Glutamatergic neuron (in vitro differentiated cells): ENCODE results near the gene MYOCD. TPM values are rescaled to one million over a fixed set of nuclear protein-coding genes. Genes with fewer than 3 reads are reported as not detected.
"Not testable (repeated sequence)": the region's sequence is repeated elsewhere in the genome, so short reads cannot be mapped to it uniquely, and the experiment has no call there.

Experiments
- DNase-seq: peaks from one replicate; pipeline ENCODE4 v3.0.0; 2022
- H3K27ac Mint-ChIP-seq: one replicate; pipeline ENCODE4 v1.8.0; 2020; ENCODE audit warnings: mild to moderate bottlenecking, mixed read lengths, inconsistent platforms; ENCODE audit not compliant: unreplicated experiment
- H3K27me3 Mint-ChIP-seq: one replicate; pipeline ENCODE4 v1.8.0; 2020; ENCODE audit warnings: mild to moderate bottlenecking, moderate library complexity, mixed read lengths, inconsistent platforms; ENCODE audit not compliant: unreplicated experiment
- H3K36me3 Mint-ChIP-seq: one replicate; pipeline ENCODE4 v1.8.0; 2020; ENCODE audit warnings: mild to moderate bottlenecking, mixed read lengths, inconsistent platforms; ENCODE audit not compliant: unreplicated experiment
- H3K4me1 Mint-ChIP-seq: one replicate; pipeline ENCODE4 v1.8.0; 2020; ENCODE audit warnings: mild to moderate bottlenecking, low read depth, mixed read lengths, inconsistent platforms; ENCODE audit not compliant: unreplicated experiment
- H3K4me3 Mint-ChIP-seq: one replicate; pipeline ENCODE4 v1.8.0; 2020; ENCODE audit warnings: mild to moderate bottlenecking, mixed read lengths, inconsistent platforms; ENCODE audit not compliant: unreplicated experiment
- H3K9me3 Mint-ChIP-seq: one replicate; pipeline ENCODE4 v1.8.0; 2020; ENCODE audit warnings: mild to moderate bottlenecking, moderate library complexity, mixed read lengths, inconsistent platforms; ENCODE audit not compliant: unreplicated experiment
- CTCF ChIP-seq: fragments of 200-600 bp; sonication (generic); IDR thresholded peaks from one replicate; pipeline ENCODE4 v1.5.0; 2021; ENCODE audit not compliant: partially characterized antibody, unreplicated experiment
- total RNA-seq: library from RNA; stranded (reverse); fragmentation: NEBNext Ultra II Directional; extraction: Animal tissue kit (Norgen Biotek cat#: 25700); gene quantifications from one replicate; pipeline ENCODE4 v1.2.1, GENCODE V29; 2021; ENCODE audit not compliant: unreplicated experiment

MYOCD gene
- total RNA-seq, 1 donor from 2014 or later, result not detected

- no peak overlapping the region for H3K4me3 Mint-ChIP-seq
- no peak overlapping the region for H3K27ac Mint-ChIP-seq
- H3K27me3 Mint-ChIP-seq, result no peaks in the 10 kb centered on the region
- H3K36me3 Mint-ChIP-seq, result no peaks in the 10 kb centered on the region
- no peaks in the 10 kb centered on the region for H3K9me3 Mint-ChIP-seq
- TF ChIP-seq CTCF, result no peak
- H3K4me1 Mint-ChIP-seq, result peaks cover 17% of the 10 kb centered on the region
- DNase-seq, result no peak
These were observed 38.5 kb upstream of the MYOCD start for GRCh38 chr17:12627177-12627629.

GRCh38 chr17:12627781-12628451 lies 37.8 kb upstream of the MYOCD start:
- Mint-ChIP-seq H3K4me1 (peaks cover 14% of the 10 kb centered on the region), H3K27ac (no peak overlapping the region), H3K36me3 (no peaks in the 10 kb centered on the region)

GRCh38 chr17:12631076-12631475 lies 34.6 kb upstream of the MYOCD start:
- DNase-seq, result no peak
- peaks cover 3% of the 10 kb centered on the region for H3K9me3 Mint-ChIP-seq
- H3K27me3 Mint-ChIP-seq, result no peaks in the 10 kb centered on the region
- H3K4me3 Mint-ChIP-seq, result no peak overlapping the region
- H3K27ac Mint-ChIP-seq, result no peak overlapping the region
- TF ChIP-seq CTCF, result no peak
- no peaks in the 10 kb centered on the region for H3K36me3 Mint-ChIP-seq
- H3K4me1 Mint-ChIP-seq, result no peaks in the 10 kb centered on the region

More at GRCh38 chr17:12627781-12628451, 37.8 kb upstream of the MYOCD start:
- Mint-ChIP-seq H3K9me3 (no peaks in the 10 kb centered on the region), H3K27me3 (no peaks in the 10 kb centered on the region), H3K4me3 (no peak overlapping the region)
- TF ChIP-seq CTCF, result no peak
- no peak for DNase-seq

GRCh38 chr17:12632785-12633184 lies 32.9 kb upstream of the MYOCD start:
- Mint-ChIP-seq H3K4me1 (peaks cover 6% of the 10 kb centered on the region), H3K36me3 (no peaks in the 10 kb centered on the region), H3K27ac (no peak overlapping the region), H3K9me3 (peaks cover 4% of the 10 kb centered on the region), H3K4me3 (no peak overlapping the region), H3K27me3 (no peaks in the 10 kb centered on the region)
- TF ChIP-seq CTCF, result no peak
- DNase-seq, result no peak

GRCh38 chr17:12634789-12635414 lies 30.8 kb upstream of the MYOCD start:
- H3K27me3 Mint-ChIP-seq, result peaks cover 3% of the 10 kb centered on the region

GRCh38 chr17:12635996-12636395 lies 29.7 kb upstream of the MYOCD start:
- not testable (repeated sequence) for H3K27me3 Mint-ChIP-seq, H3K36me3 Mint-ChIP-seq, H3K4me3 Mint-ChIP-seq, DNase-seq, H3K27ac Mint-ChIP-seq
- H3K9me3 Mint-ChIP-seq, result peaks cover 13% of the 10 kb centered on the region
- peaks cover 19% of the 10 kb centered on the region for H3K4me1 Mint-ChIP-seq

More at GRCh38 chr17:12634789-12635414, 30.8 kb upstream of the MYOCD start:
- Mint-ChIP-seq H3K27ac (no peak overlapping the region), H3K4me3 (no peak overlapping the region), H3K36me3 (no peaks in the 10 kb centered on the region), H3K4me1 (peaks cover 19% of the 10 kb centered on the region), H3K9me3 (peaks cover 13% of the 10 kb centered on the region)
- TF ChIP-seq CTCF, result no peak
- no peak for DNase-seq
